Measurements from ENCODE around the gene GPRIN2.

GPRIN2 gene

DNA sequence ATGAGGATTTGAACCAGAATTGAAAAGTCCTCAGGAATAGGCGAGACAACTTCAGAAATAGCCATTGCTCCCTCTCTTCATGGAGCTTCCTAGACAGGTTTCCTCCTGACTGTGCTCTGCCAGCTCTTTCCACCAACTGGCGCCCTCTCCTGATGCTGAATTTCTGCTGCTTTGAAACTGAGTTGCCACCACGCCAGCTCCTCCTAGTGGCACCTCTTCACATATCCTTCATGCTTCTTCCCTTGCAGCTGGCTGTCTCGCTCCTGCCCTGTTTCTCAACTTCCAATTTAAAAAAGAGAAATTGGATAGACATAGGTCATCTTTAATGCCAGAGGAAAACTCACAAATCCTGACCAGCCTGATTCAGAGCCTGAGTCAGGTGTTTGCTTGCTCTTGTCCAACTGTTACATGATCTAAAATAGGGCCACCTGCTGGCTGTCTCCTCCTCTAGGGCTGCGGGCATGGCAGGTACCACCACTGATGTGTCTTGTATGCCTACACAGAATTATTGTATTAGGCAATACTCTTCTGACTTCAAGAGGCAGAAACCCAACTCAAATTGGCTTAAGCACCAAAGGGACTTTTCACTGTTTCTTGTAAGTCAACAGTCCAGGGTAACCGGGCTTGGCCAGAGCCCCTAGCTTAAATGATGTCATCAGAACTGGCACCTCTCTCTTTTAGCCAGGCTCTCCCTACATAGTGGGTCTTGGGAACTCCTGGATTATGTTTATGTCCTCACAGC lies 9.3 kb upstream of the GPRIN2 start:
- DNase-seq: peak; percentile 42

DNA sequence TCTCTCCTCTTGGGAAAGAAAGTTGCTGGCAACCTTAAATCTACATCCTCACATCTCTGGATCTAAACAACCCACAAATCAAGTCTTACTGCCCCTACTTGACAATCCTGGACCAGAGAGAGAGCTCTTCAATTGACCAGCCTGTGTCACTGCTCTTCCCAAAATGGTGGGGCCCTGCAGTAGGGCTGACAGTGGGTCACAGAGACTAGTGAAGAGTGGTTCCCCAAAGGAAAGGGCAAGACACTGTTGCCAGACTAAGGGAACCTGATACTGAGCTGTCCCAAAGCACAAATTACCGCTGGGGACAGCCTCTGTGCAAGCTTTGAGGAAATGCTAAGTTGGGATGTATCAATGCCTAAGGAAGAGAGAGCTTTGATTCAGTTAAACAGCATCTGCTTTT lies 4.5 kb upstream of the GPRIN2 start:
- DNase-seq: no peak

DNA sequence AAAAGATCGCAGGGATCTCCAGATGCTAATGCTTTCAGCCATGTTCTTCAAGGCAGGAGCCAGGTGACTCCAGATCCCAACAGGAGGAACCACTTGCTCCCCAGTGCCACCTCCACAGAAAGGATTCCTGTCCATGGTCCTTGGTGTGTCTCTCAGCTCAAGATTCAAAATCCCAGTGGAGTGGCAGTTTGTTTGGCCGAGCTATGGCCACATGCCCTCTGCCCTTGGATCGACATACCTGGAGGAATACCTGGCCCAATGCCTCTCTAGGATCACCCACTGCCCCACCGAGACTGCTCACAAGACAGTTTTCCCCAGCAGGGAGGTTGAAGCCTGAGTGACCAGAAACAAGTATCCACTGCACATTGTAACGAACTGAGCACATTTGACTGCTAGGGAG lies 3.9 kb upstream of the GPRIN2 start:
- DNase-seq: no peak

DNA sequence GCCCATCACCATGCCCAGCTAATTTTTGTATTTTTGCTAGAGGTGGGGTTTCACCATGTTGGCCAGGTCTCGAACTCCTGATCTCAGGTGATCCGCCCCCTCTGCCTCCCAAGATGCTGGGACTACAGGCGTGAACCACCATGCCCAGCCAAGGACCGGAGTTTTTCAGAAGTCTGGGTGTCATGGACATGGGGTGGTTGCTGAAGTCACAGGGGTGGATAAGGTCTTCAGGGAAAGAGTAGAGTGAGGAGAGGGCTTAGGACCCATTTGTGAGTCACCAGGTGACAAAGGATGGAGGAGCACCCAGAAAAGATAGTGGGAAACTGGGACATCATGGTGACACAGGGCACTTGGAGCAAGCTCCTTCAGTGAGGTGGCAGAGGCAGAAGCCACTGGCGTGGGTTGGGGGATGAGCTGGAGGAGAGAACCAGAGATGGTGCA lies 2.8 kb upstream of the GPRIN2 start:
- DNase-seq: no peak

DNA sequence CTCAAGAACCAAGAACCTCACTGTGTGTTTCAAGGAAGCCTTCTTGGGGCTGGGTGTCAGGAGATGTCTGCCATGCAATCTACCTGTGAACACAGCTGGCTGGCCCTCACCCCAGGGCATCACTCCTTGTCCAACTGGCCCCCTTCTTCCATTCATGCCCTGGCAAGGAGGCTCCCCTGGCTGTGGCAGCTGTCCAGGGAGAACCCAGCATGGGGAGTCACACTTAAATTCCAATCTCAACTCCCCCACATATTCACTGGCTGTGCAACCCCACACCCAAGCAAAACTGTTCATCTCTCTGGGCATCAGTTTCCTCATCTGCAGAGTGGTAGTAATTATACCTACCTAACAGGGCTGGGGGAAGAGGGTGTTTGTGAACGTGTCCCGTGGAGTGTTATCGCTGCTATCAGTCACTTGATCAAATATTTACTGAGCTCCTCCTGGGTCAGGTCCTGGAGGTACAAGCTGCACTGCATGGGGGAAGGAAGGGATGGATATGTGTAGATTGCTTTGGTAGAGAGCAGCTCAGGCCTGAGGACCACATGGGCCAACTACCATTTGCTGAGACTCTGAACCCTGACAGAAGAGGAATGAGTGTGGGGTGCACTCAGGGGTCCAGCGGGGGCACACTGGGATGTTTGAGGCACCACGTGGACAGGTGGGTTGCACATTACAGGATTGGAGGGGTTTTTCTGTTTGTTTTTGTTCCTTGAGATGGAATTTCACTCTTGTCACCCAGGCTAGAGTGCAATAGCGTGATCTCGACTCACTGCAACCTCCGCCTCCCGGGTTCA lies 2.1 kb upstream of the GPRIN2 start:
- no peak for DNase-seq

DNA sequence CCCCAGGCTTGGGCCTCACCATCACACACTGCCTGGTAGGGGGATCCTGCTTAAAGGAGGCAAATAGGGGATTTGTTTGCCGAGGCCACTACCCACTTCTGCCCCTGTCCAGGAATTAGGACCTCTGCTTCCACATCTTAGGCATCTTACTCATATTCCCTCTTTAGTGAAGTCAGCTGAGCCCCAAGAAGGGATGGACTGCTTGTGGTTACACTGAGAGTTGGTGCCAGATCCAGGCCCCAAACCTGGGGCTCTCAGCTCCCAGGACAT lies 1.6 kb upstream of the GPRIN2 start:
- DNase-seq: no peak

DNA sequence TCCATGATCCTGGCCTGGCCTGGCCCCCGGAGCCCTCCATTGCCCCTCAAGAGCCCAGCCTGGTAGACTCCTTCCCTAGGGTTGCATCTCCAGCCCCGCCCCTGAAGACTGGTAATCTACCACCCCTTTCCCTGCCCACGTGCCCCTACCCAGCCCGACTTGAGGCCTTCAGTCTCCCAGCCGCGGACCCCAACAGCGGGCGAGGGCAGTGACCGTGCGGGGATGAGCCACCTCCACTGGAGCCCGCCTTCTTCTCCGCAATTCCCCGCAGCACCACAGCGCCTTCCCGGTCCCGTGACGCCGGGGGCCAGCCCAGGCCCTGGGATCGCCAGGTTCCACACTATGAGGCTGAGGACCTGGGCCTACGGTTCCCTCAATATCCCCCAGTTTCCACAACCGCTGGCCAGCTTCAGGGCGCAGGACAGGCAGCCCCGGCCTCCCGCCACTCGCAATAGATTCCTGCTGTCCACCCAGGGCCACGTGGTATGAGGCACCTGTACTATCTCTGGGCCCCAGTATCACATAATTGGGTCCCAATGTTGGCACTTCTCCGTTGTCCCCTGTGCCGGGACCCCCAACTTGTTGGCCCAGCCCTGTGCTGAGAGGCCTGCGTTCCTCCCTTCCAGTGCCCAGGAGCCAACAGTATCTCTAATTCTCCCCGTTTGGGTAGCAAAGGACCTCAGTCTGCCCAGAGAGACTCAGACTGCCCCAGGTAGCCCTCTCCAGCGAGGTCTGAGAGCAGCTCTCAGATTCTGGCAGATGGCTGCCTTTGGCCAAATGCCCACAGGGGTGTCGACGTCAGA lies 1.1 kb upstream of the GPRIN2 start:
- no peak for DNase-seq

DNA sequence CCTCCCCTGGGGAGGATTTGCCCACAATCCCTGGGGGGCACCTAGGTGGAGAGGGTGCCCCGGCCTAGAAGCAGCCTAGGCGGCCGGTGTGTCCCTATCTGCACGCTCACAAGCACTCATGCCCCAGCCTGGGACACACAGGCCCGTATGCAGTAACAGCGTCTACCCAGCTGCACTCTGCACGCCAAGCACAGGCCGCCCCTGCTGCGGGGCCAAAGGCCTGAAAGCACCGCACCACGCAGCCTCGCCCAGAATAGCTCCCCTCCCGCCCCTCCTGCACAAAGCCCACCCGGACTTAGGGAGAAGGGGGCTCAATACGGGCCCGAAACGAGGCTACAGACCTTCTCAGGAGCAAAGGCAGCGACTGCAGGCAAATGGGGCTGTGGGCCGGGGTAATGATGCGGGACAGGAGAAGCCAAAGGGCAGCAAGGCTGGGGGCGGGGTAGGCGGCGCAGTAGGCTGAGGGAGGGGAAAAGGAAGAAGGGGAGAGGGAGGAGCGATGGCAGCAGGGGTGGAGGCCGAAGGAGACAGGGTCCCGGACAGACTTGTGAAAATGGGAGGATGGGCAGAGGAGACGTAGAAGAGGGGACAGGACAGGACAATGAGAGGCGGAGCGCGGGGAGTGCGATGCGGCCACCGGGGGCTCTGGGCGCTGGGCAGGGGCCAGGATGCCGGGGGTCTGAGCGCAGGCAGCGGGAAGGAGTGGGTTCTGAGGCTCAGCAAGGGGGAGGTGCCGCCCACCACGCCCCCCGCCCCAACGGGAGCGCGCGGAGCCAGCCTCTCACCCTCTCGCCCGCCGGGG lies 544 bp downstream of the GPRIN2 start:
- no peak for DNase-seq

DNA sequence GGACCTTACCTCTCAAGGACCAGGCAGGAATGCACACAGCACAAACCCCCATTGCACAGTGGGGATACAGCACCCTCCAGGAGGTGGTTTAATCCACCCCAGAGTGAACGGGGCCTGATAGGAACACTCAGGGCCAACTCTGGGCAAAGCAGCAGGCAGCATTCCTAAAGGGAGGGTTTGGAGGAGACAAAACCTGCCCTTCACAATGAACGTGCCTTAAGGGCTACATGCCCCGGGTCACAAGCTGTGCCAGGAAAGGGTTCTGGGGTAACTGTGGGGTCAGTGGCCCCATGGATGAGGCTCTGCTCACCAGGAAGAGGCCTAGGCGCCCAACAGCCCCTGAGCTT lies 1.1 kb downstream of the GPRIN2 start:
- no peak for DNase-seq

DNA sequence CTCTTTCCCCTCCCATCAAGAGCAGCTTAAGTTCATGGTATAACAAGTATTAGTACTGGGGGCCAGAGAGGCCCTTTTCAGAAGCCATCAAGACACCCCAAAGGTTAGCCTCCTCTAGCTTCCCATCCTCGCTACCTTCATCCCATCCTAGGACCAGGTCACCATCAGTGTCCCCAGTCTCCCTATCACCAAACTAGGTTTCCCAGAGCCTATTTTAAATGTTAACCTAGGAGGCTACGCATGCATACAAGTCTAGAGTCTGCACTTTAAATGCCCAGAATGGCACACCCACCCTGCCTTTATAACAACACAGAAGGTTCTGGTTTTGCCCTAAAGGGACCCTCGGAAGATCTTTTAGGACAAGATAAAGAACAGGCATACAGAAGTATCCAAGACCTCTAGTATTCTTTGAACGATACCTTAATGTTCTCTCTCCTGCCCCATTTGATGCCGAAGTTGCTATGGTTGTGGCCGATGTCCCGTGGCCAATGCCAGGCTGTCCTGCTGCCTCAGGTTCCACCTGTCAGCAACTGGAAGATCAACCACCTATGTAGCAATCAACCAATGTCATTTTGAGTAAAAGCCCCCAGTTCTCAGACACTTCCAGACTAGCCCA lies 2.2 kb downstream of the GPRIN2 start:
- no peak for DNase-seq

DNA sequence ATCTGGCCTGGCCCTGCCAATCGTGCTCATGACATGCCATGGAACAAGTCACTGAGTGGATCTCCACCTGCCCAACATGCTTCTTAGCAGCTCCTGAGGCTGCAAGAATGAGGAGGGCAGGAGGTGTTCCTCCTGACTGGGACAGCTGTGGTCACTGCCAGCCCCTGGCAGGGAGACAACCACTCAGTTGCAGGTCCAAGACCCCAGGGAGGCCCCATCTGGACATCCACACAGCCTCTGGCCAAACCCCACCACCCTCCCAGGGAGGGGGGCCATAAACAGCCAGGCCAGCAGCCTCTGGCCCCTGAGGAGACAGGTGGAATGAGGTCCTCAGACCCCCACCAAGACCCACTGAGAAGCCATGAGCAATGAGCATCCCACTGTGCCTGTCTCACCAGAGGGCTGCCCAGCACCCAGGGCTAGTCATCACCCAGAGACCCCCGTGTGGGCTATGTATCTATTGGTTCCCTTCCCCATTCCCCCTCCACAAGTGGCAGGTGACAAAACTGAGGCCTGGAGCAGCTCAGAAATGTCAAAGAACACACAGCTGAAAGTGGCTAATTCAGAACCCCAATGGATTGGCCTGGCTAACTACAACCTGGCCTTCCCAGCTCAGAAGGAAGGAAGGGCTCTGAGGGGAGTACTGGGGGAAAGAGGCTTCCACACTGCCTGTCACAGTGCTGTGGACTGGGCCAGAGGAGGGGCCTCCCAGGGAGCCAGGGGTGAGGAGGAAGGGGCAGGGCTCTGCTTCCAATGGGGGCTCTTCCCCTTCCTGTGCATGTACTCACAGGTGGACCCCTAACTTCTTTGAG lies 3.0 kb downstream of the GPRIN2 start:
- DNase-seq: no peak

DNA sequence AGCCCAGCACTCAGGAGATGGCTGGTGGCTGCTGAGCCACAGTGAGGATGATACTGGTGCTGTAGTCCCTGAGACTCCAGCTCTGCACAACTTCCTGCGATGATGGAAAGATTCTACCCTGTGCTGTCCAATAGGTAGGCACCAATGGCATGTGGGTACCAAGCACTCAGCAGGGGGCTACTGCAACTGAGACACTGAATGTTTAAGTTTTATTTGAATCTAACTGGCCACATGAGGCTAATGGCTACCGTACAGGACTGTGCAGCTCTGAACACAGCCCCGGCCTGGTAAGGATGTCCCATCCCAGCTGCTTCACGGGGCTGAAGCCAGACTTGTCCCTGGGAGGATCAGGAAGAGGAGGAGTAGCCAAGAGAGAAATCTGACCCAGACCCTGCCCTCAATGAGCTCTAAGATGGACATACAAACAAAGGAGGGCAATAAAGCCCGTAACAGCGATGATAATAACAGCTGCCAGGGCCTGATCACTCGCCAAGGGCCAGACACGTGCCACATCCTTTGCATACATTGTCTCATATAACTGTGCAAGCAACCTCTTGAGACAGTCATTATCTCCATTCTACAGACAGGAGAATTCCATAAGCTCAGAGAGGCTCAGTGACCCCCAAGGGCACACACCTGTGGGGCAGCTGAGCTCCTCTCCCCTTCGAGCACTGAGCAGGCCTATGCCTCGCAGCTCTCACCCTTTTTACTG lies 3.8 kb downstream of the GPRIN2 start:
- no peak for DNase-seq

DNA sequence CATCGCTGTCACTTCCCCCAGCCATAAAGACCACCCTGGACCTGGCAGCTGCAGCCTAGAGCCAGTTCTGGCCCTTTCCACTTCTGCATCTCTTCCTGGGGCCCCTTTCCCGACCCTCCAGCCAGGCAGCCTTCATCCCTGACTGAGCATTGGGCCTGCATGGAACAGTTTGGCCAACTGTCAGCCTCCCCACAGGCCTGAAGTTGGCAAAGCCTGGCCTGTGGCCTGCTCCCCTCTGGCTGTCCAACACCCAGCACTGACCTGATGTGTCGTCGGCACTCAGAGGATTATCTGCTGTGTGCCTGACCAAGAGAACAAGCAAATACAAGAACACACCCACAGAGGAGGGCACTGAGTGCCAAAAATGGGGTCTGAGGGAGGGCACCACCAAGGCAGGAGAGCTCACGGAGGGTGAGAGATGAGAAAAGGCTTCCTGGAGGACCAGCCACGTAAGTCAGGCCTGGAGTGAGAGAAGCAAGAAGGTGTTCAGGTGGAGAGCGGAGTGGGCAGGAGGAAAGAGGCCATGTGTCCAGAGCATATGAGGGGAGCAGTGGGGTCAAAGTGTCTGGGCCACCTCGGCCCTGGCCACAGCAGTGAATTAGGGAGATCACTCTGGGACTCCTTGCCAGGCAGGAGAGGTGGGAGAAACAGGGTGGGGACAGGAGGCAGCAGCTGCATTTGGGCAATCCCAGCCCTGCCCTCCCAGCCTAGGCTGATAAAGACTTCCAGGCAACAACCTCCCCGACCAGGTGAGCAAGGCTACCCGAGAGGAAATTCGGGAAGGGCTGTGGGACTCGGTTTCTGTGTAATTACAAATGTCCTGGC lies 4.5 kb downstream of the GPRIN2 start:
- no peak for DNase-seq

DNA sequence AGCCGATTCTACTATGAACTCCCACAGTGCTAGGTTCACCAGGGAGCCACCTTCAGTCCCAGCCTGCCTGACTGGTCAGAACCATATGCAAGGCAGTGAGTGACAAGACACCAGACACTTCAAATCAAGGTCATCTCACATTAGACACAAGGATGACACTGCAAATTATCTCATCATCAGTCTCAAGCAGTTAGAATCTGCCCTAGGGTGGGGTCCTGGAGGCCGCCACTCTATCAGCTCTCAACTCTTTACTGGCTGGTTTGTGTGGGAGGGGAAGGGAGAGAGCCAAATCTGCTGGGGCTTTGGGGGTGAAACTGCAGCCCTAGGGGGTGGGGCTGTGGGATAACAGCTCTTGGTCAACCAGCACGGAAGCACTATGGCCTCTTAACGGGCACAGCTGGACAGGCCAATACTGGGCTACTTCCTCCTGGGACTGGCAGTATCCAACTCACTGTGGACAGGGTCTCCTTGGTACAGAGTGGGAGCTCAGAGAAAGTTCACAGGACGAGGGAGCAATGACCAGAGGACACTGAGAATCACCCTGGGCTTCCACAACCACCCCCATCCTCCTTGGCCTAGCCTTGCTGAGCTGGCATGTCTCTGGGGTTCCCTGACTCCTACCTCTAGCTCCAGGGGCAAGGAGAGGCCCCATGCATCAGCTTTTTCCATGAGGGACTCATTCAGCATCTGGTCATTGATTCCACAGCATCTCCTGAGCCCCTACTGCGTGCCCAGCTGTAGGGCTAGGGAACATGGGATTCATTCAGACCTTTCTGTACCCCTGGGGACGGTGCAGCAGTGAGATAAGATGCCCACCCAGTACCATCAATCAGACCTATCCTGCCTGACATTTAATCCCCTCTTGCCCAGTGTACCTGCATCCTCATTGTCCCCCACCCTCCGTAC lies 5.4 kb downstream of the GPRIN2 start:
- DNase-seq: no peak

DNA sequence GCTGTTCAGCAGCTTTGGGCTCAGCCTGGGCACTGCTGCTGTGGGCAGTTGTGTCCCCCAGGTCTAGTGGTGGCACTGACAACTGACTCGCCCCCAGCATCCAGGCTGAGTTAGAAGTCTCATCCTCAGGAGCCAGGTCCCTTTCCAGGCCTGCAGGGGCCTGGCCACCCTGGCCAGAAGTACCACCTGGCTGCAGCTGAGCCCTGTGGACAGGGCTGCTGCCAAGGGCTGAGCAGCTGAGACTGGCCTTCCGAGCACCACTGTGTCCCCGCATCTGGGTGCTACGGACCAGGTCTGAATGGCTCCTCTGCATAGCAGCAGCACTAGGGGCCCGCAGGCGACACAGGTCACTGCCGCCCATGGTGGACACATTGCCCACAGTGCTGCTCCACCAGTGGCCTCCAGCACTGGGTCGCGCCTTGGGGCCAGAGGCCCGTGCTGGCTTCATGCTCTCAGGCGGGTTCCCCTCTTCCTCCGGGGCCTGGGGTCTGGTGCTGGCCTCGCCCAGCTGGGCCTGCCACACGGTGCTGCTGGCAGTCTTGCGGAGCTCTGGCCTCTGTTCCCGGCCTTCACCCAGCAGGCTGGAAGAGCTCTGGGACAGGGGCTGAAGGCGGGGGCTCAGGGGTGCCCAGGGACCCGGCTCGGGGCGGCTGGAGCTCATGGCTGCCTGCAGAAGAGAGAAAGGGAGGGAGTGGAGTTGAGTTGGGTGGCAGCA lies 6.2 kb downstream of the GPRIN2 start:
- DNase-seq: no peak

DNA sequence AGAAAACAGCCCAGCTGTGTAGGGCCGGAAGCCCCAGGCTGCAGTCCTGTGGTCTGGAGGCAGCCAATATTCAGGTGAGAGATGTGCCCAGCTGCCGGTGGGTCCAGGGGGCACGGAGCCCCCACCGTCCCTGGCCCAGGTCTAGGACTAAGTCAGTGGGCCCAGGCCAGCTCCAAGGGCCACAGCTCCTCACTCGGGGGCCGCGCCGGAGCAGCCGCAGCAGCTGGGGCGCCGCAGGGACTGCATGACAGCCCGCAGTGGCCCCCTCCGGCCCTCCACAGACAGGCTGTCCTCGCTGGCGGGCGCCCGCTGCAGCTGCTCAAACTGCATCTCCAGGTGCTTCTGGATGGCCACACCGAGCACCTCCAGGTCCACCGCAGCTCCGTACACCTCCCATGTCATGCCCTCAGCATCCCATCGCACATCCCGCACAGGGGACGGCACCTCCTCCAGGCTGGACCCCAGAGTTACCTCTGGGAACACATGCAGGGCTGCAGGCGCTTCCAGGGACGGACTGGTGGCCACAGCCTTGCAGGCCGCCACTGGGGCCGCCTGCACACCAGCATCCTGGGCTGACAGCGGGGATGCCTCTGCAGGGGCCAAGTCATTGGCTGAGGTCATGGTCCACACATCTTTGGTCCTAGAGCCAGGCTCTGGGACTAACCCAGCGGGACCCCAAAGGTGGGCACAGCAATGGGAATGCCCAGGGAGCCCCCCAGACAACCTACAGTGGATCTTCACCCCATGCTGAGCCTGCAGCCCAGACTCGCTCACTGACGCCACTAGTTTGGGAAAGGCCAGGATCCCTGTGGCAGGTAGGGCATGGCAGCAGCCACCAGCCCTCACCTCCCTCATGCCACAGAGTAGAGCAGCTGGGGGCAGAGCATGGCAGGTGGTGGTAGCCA lies 7.0 kb downstream of the GPRIN2 start:
- no peak for DNase-seq

DNA sequence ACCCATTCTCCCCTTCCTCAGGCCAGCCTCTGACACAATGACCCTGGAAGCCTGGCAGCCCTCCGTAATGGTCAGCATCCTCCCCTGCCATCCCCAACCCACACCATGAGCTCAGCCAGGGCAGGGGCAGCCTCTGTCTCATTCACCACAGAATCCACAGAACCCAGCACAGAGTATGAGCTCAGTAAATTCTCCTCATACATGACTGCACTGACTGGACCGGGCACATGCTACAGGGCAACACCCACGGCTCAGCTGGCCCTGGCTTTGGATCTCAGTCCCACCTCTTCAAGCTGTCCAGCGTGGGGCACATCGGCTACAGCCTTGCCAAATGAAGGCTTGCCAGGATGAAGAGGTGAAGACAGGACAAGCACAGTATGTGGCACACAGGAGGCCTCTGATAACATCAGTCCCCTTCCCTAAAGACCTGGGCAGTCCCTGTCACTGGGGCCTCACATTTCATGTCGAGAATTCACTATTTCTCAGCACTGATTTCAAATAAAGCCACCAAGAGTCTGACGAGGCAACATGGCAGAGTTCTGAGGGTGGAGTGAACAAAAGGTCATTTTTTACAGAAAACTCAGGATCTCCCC lies 7.9 kb downstream of the GPRIN2 start:
- DNase-seq: no peak

Measured in fibroblast of upper back skin (primary cell).